Transverse colon (tissue), 4 donors: Measurements from ENCODE around the gene FUT9. TPM values are rescaled to one million over a fixed set of nuclear protein-coding genes. Genes with fewer than 3 reads are reported as not detected.

ENCODE experiments used
- DNase-seq: peaks from one replicate; pipeline ENCODE4 v3.0.0-alpha.2; 2019
- H3K27ac ChIP-seq, 4 donors: fragments of 200-600 bp; sonication (generic); 2 replicates each; pipeline ENCODE4 v1.5.1; 2016 to 2018; ENCODE audit warnings: inconsistent platforms in 4 of 4
- H3K27me3 ChIP-seq: fragments of 200-600 bp; sonication (generic); 2 replicates; pipeline ENCODE4 v1.5.1; 2017; ENCODE audit warnings: inconsistent platforms
- H3K36me3 ChIP-seq, 4 donors: fragments of 200-600 bp; sonication (generic); 2 replicates each; pipeline ENCODE4 v1.5.1; 2017 to 2019; ENCODE audit warnings: inconsistent platforms in 4 of 4
- H3K4me1 ChIP-seq, 4 donors: fragments of 200-600 bp; sonication (generic); 2 replicates each; pipeline ENCODE4 v1.5.1; 2017 to 2020; ENCODE audit warnings: inconsistent platforms in 4 of 4
- H3K4me3 ChIP-seq, 4 donors: fragments of 200-600 bp; sonication (generic); 1 replicate in 1 of 4; 2 replicates in 3 of 4; pipeline versions ENCODE4 v1.5.1 to v1.6.1; 2017 to 2019; ENCODE audit warnings: inconsistent platforms in 4 of 4
- H3K9me3 ChIP-seq, 2 donors: fragments of 200-600 bp; sonication (generic); 2 replicates each; pipeline ENCODE4 v1.5.1; 2017 to 2019; ENCODE audit warnings: inconsistent platforms in 2 of 2
- EP300 ChIP-seq: sonication (generic); formaldehyde crosslinking; IDR thresholded peaks from one replicate; pipeline ENCODE4 v1.6.1; 2017; ENCODE audit warnings: antibody characterized with exemption, low read depth
- POLR2A ChIP-seq: fragments of 450-650 bp; IDR thresholded peaks from one replicate; pipeline ENCODE4 v1.6.1; 2016; ENCODE audit warnings: antibody characterized with exemption, mild to moderate bottlenecking, moderate library complexity
- POLR2AphosphoS5 ChIP-seq, 3 donors: sonication (generic); formaldehyde crosslinking; IDR thresholded peaks; one replicate each; pipeline ENCODE4 v1.6.1; 2016; ENCODE audit warnings: antibody characterized with exemption in 3 of 3
- WGBS, 2 donors: methylation state at CpG; one replicate each; pipeline ENCODE4 v1.1.5; 2018; ENCODE audit warnings: low coverage in 1 of 2; 5-methylcytosine and 5-hydroxymethylcytosine counted together
- in situ Hi-C, 4 donors: fragments of 200-750 bp; cut with MboI; loops; one replicate each; pipeline versions ENCODE4 v1.15.0 to v1.15.1; 2017; ENCODE audit warnings: low sequenced_read_pairs in 3 of 4, low pct_ligation_motif_present in 1 of 4, low pct_unique_long_range_greater_than_20kb in 1 of 4
- intact Hi-C: fragments of 100-400 bp; cut with DNase I; formaldehyde crosslinking; loops from one replicate; pipeline ENCODE4 v1.15.1; 2023; ENCODE audit warnings: low total_unique reads
- total RNA-seq, 4 donors: library from RNA; depleted of rRNA; stranded (reverse); fragments of >200 nt; gene quantifications; one replicate each; pipeline ENCODE4 v1.1.0, GENCODE V29; 2016
- TF ChIP-seq, protein P1 (sequence below), 5 experiments: fragments of 200-600 bp in 3 of 5; fragments of 450-650 bp in 2 of 5; sonication (generic) in 3 of 5; IDR thresholded peaks; 1 replicate in 2 of 5; 2 replicates in 3 of 5; pipeline ENCODE4 v1.5.1; 2016 to 2017; ENCODE audit warnings: antibody characterized with exemption in 5 of 5, inconsistent platforms in 3 of 5, mild to moderate bottlenecking in 2 of 5, moderate library complexity in 1 of 5

The FUT9 gene
- total RNA-seq, 4 donors from 2014 or later = under 0.01 TPM; not detected in 3

GRCh38 chr6:96162711-96163120 is 146.9 kb downstream of the FUT9 start:
- H3K27ac ChIP-seq = no peak overlapping the region
- in situ Hi-C loops = no loop called here

DNA sequence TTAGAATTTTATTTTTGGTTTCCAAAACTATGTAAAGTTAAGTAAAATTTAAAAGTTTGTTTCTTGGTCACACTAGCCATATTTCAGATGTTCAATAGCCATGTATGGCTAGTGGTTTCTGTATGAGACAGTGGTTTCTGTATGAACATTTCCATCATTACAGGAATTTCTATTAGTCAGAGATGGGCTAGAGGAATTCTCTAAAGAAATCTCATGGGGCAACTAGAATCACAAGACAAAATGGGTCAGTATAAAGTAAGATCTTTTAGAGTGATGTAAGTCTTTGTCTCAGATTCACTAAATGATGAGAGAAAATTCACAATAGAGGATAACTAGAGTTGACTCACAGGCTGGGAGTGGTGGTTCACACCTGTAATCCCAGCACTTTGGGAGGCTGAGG is 149.0 kb downstream of the FUT9 start:
- Histone ChIP-seq H3K27me3 (no peaks in the 10 kb centered on the region), H3K9me3 (no peaks in the 10 kb centered on the region), H3K27ac (no peak overlapping the region), H3K4me1 (no peaks in the 10 kb centered on the region), H3K36me3 (no peaks in the 10 kb centered on the region), H3K4me3 (no peak overlapping the region)
- intact Hi-C loops (no loop called here), in situ Hi-C loops (no loop called here)
- TF ChIP-seq EP300 = no peak
- no peak for TF ChIP-seq POLR2AphosphoS5 (IDR thresholded peaks at IDR 0.05)
- no peak for TF ChIP-seq POLR2A
- TF ChIP-seq, protein P1, sequence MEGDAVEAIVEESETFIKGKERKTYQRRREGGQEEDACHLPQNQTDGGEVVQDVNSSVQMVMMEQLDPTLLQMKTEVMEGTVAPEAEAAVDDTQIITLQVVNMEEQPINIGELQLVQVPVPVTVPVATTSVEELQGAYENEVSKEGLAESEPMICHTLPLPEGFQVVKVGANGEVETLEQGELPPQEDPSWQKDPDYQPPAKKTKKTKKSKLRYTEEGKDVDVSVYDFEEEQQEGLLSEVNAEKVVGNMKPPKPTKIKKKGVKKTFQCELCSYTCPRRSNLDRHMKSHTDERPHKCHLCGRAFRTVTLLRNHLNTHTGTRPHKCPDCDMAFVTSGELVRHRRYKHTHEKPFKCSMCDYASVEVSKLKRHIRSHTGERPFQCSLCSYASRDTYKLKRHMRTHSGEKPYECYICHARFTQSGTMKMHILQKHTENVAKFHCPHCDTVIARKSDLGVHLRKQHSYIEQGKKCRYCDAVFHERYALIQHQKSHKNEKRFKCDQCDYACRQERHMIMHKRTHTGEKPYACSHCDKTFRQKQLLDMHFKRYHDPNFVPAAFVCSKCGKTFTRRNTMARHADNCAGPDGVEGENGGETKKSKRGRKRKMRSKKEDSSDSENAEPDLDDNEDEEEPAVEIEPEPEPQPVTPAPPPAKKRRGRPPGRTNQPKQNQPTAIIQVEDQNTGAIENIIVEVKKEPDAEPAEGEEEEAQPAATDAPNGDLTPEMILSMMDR (IDR thresholded peaks at IDR 0.05) = no peak
- no peak for DNase-seq

More at GRCh38 chr6:96162711-96163120, 146.9 kb downstream of the FUT9 start:
- no peak for DNase-seq
- no peaks in the 10 kb centered on the region for H3K27me3 ChIP-seq
- no peaks in the 10 kb centered on the region for H3K4me1 ChIP-seq
- H3K9me3 ChIP-seq = no peaks in the 10 kb centered on the region
- intact Hi-C loops = no loop called here
- no peaks in the 10 kb centered on the region for H3K36me3 ChIP-seq
- WGBS, 2 donors = 21 to 40% methylated on average over 2 of the region's 2 CpGs
- H3K4me3 ChIP-seq = no peak overlapping the region
- TF ChIP-seq POLR2A (no peak), POLR2AphosphoS5 (IDR thresholded peaks at IDR 0.05) (no peak), EP300 (no peak)
- TF ChIP-seq, protein P1 (IDR thresholded peaks at IDR 0.05) = no peak

DNA sequence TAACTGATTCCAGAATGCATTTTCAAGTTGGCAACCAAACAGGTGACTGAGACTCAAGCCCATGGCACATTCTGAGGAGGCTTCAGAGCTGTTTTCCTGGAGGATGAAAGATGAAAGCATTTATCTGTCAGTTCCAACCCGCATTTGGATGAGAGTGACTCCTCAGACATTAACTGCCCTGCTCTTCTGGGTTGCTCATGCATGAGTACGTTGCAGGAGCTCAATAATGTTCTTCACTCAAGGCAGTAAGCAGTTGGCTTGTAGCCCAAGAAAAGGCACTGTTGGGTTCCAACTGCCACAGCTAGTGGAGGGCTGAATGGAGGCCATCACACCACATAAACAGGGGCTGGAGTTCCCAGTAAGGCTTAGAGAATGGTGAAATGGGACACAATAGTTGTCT is 155.3 kb downstream of the FUT9 start:
- Histone ChIP-seq H3K4me3 (no peak overlapping the region), H3K27ac (no peak overlapping the region), H3K4me1 (no peaks in the 10 kb centered on the region), H3K9me3 (no peaks in the 10 kb centered on the region), H3K36me3 (no peaks in the 10 kb centered on the region), H3K27me3 (no peaks in the 10 kb centered on the region)
- 57% methylated on average over 2 of the region's 2 CpGs; no CpG with 5 or more reads in 1 of the 2 donors for WGBS, 2 donors
- no peak for DNase-seq
- intact Hi-C loops (no loop called here), in situ Hi-C loops (no loop called here)
- TF ChIP-seq, protein P1 (IDR thresholded peaks at IDR 0.05) = no peak
- TF ChIP-seq POLR2A = no peak
- TF ChIP-seq EP300 = no peak
- no peak for TF ChIP-seq POLR2AphosphoS5 (IDR thresholded peaks at IDR 0.05)

GRCh38 chr6:96184798-96185197 is 169.0 kb downstream of the FUT9 start:
- no peaks in the 10 kb centered on the region for H3K36me3 ChIP-seq
- DNase-seq = no peak
- H3K27me3 ChIP-seq = no peaks in the 10 kb centered on the region
- TF ChIP-seq EP300 (no peak), POLR2A (no peak), POLR2AphosphoS5 (IDR thresholded peaks at IDR 0.05) (no peak)
- TF ChIP-seq, protein P1 (IDR thresholded peaks at IDR 0.05) = no peak
- H3K9me3 ChIP-seq = no peaks in the 10 kb centered on the region
- no peaks in the 10 kb centered on the region for H3K4me1 ChIP-seq
- H3K27ac ChIP-seq = no peak overlapping the region
- in situ Hi-C loops (no loop called here), intact Hi-C loops (no loop called here)
- H3K4me3 ChIP-seq = no peak overlapping the region
- 1 to 5% methylated on average over 2 of the region's 2 CpGs for WGBS, 2 donors
